Activated naive CD8-positive, alpha-beta T cell treated with anti-CD3 and anti-CD28 coated beads, Interleukin-2, amount 50 U/mL, for 24 hours (primary cell): Measurements from ENCODE around the gene E2F2.

Experiments used
- ATAC-seq: fragments of 150-1000 bp; cut with Tn5 transposase; one replicate; pipeline ENCODE4 v1.10.0; 2021
- DNase-seq: peaks from one replicate; pipeline ENCODE4 v3.0.0; 2021
- H3K27ac Mint-ChIP-seq: one replicate; pipeline ENCODE4 v1.8.0; 2021; ENCODE audit warnings: mild to moderate bottlenecking, mixed read lengths
- H3K27me3 Mint-ChIP-seq: one replicate; pipeline ENCODE4 v1.8.0; 2021; ENCODE audit warnings: mixed read lengths
- H3K36me3 Mint-ChIP-seq: one replicate; pipeline ENCODE4 v1.8.0; 2021; ENCODE audit warnings: low read depth, mixed read lengths
- H3K4me1 Mint-ChIP-seq: one replicate; pipeline ENCODE4 v1.8.0; 2021; ENCODE audit warnings: mixed read lengths
- H3K4me3 Mint-ChIP-seq: one replicate; pipeline ENCODE4 v1.8.0; 2021; ENCODE audit warnings: mild to moderate bottlenecking, moderate library complexity, mixed read lengths
- H3K9me3 Mint-ChIP-seq: one replicate; pipeline ENCODE4 v1.8.0; 2021; ENCODE audit warnings: mixed read lengths

Gene E2F2, protein sequence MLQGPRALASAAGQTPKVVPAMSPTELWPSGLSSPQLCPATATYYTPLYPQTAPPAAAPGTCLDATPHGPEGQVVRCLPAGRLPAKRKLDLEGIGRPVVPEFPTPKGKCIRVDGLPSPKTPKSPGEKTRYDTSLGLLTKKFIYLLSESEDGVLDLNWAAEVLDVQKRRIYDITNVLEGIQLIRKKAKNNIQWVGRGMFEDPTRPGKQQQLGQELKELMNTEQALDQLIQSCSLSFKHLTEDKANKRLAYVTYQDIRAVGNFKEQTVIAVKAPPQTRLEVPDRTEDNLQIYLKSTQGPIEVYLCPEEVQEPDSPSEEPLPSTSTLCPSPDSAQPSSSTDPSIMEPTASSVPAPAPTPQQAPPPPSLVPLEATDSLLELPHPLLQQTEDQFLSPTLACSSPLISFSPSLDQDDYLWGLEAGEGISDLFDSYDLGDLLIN

DNA sequence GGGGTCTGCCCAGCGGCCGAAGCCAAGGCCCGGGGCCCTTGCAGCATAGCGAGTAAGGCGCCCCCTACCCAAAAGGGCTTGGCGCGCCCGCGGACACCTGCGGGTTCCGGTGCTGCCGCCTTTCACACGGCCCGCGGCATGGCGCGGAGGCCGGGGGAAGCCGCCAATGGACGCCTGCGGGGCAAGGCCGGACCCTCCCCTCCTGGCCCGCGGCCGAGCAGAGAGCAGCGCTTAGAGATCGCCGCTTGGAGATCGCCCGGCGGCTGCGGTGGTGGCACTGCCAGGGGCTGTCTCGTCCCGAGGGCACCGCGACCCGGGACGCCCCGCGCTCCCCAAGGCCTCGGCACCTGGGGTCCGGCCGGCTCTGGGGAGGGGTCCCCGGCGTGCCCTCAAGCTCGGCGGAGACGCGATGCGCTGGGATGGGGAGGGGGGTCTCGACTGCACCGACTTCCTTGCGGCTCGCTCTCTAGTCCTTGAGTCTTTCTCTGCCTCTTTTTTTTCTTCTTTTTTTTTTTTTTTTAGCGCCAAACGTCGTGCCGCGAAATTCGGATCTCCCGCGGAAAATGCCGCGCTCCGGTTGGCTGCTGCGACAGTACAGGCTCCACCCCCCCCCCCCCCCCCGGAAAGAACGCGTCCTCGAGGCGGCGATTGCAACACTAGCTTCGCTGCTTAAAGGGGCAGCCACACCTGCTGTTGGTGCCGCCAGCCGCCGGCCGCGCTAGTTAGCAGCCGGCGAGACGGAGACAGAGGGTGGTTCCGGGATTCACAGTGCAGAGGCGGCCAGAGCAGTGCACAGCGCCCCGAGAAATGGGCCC, at the start of gene E2F2:
TSS of gene E2F2 (minus strand) at position 487 of the 815 bp plus-strand sequence. CDS start at position 47, 440 bp downstream.
- Mint-ChIP-seq H3K4me3 (peak within 1 kb of the TSS; percentile 88), H3K9me3 (no peaks in the 10 kb centered on the region), H3K27ac (peak within 1 kb of the TSS; percentile 94), H3K27me3 (no peaks in the 10 kb centered on the region), H3K36me3 (peaks cover 8% of the 10 kb centered on the region), H3K4me1 (peaks cover 65% of the 10 kb centered on the region)
- peak; percentile 75 for ATAC-seq
- peak; percentile 82 for DNase-seq

DNA sequence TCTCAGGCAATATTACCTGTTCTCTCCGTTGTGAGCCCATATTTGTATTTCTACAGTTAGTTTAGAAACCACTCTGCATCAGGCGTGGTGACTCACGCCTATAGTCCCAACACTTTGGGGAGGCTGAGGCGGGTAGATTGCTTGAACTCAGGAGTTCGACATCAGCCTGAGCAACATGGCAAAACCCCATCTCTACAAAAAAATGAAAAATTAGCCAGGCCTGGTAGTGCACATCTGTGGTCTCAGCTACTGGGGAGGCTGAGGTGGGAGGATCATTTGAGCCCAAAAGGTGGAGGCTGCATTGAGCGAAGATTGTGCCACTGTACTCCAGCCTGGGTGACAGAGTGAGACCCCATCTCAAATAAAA, 47.9 kb upstream of the E2F2 start:
- H3K9me3 Mint-ChIP-seq, result no peaks in the 10 kb centered on the region
- H3K27ac Mint-ChIP-seq, result peak overlapping the region; percentile 83
- no peaks in the 10 kb centered on the region for H3K36me3 Mint-ChIP-seq
- peak; percentile 38 for ATAC-seq
- no peak for DNase-seq
- peak overlapping the region; percentile 48 for H3K4me3 Mint-ChIP-seq
- H3K4me1 Mint-ChIP-seq, result peaks cover 65% of the 10 kb centered on the region
- no peaks in the 10 kb centered on the region for H3K27me3 Mint-ChIP-seq

DNA sequence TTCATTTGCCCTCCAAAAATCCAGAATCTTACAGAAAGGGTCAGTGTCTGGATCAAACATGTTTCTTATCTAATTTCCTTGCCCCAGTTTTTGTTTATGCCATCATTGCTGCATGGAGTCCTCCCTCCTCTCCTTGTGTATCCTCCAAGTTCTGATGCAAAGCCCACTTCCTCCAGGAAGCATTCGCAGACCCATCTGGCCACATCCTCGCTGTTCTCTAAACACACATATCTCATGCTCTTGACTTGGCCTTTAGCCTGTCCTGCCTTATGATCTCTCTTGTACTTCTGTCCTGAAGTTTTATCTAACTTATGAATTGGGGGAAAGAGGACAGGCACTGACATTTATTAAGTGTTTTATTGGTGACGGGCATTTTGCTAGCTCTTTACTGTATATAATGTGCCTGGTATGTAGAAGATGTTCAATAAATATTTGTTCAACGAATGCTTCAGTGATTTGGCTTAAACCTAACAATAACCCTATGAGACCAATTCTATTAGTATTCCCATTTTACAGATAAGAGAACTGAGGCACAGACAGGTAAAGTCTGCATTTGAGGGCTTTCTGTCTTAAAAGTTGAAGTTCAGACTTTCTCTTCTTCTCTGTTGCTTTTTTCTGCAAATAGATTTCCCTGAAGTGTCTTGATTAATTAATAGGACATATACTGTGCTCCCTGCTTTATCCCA, 47.4 kb upstream of the E2F2 start:
- no peaks in the 10 kb centered on the region for H3K9me3 Mint-ChIP-seq
- H3K27ac Mint-ChIP-seq, result peak overlapping the region; percentile 83
- peak overlapping the region; percentile 68 for H3K4me3 Mint-ChIP-seq
- no peaks in the 10 kb centered on the region for H3K27me3 Mint-ChIP-seq
- H3K36me3 Mint-ChIP-seq, result no peaks in the 10 kb centered on the region
- peaks cover 68% of the 10 kb centered on the region for H3K4me1 Mint-ChIP-seq
- no peak for ATAC-seq
- no peak for DNase-seq

DNA sequence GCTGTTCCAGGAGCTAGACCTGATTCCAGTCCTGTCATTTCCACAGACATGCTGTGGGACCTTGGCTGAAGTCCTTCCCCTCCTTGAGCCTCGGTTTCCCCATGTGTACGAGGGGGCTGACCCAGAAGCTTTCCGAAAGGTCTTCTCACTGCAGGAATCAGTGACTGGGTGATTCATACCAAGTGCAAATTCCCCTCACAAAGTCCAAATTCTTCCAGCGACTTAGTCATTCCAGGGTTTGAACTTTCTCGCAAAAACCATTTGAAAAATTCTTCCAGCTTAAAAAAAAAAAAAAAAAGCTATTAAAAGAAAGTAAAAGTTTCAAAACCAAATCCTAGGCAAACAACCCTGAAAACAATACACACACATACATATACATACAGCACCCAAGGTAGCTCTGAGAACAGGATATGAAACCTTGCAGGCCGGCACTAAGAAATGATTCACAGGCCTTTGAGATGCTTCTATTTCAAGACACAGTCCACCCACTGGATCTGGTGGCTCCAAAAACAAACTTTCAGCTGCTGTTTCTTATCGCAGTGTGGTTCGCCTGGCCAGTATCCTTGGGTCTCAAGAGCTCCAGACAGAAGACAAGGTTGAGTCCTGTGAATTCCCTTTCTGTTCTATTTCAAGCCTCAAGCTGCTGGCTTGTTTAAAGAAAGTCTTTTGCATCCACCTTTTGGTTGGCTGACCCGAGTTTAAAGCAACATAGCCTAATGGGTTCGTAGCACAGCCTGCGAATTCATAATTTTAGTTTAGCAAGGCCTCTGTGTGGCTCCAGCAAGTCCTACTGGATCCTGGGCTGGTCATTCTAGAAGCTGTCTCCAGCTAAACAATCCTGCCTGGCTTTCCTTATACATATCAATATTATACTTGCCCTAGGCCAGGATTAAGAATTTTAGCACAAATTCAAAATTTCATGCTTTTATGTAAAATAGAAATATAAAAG, 46.3 kb upstream of the E2F2 start:
- Mint-ChIP-seq H3K27me3 (no peaks in the 10 kb centered on the region), H3K27ac (peak overlapping the region; percentile 83), H3K36me3 (no peaks in the 10 kb centered on the region), H3K4me1 (peaks cover 68% of the 10 kb centered on the region), H3K4me3 (peak overlapping the region; percentile 72), H3K9me3 (no peaks in the 10 kb centered on the region)
- ATAC-seq, result peak; percentile 97
- peak; percentile 55 for DNase-seq

DNA sequence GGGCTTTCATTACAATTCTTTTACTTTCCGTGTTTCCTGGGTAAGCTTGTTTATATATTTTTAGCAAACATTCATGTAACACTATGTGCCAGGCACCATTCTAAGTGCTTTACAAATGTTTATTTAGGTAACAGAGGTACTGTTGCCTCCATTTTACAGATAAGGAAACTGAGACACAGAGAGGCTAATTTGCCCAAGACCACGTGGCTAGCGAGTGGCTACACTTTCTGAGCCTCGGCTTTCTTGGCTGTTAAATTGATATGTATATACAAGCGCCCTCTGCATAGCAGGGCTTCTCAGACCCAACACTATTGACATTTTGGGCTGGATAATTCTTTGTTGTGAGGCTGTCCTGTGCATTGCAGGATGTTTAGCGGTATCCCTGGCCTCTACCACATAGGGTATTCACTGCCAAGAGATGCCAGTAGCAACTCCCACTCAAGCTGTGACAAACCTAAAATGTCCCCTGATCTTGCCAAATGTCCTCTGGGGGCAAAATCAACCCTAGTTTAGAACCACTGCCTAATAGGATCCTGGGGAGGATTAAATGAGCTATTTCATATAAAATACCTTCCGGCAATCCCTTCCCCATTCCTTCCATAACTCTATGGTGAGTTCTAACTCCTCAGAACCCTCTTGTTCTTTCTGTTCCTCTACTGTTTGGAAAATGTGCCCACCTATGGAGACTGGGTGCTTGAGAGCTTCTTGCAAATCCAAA, 45.5 kb upstream of the E2F2 start:
- no peak for DNase-seq
- no peaks in the 10 kb centered on the region for H3K36me3 Mint-ChIP-seq
- peak overlapping the region; percentile 72 for H3K4me3 Mint-ChIP-seq

DNA sequence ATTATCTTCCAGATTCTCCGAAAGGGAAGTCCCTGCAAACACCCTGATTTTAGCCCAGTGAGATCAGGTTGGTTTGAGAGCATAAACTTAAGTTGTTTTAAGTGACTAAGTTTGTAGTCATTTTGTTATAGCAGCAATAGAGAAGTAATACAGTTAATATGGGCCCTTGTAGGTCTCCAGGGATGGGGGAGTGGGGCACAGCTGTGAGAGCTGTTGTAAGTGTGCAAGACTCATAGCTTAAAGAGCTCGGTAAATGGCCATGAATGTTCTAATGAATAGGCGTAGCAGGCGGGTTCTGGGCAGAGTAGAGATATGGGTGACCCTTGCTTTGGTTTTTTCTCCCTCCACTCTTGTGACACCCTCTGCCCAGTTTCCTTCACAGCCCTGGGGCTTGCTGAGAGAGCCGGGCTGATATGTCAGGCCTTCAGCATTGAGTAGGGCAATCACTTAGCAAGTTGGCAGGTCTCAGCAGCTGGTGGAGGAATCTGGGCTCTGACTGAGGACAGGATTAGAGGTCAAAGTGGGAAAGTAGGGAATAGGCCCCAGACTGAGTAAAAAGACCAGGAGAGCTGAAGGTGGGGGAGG, 44.3 kb upstream of the E2F2 start:
- no peak overlapping the region for H3K4me3 Mint-ChIP-seq
- ATAC-seq (no peak), DNase-seq (no peak)
- H3K27ac Mint-ChIP-seq, result peak overlapping the region; percentile 53
- H3K36me3 Mint-ChIP-seq, result no peaks in the 10 kb centered on the region
- no peaks in the 10 kb centered on the region for H3K9me3 Mint-ChIP-seq
- peaks cover 59% of the 10 kb centered on the region for H3K4me1 Mint-ChIP-seq
- H3K27me3 Mint-ChIP-seq, result no peaks in the 10 kb centered on the region

More for the DNA sequence above, 45.5 kb upstream of the E2F2 start:
- ATAC-seq, result peak; percentile 35
- Mint-ChIP-seq H3K27me3 (no peaks in the 10 kb centered on the region), H3K27ac (peak overlapping the region; percentile 83), H3K4me1 (peaks cover 68% of the 10 kb centered on the region), H3K9me3 (no peaks in the 10 kb centered on the region)

DNA sequence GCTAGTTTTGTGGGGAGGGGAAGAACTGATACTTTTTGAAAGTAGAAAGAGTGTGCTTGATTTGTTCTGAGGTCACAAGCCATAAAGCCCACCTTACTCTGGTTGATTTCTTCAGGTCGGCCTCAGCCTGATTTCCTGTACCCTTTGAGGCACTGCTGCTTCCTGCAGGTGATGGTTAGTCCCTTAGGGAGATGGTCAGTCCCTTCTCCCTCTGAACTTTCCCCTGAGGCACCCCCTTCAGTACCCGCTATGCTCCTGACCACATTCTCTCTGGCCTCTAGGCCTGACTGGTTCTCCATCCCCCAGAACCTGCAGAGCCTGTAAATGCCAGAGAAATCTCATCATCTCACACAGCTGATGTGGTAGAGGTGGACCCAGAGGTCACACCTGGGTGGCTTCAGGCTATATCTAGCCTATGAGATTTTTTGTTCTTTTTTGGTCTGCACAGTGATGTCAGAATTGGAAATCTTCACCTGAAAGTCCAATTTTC, 43.3 kb upstream of the E2F2 start:
- peak overlapping the region; percentile 36 for H3K27ac Mint-ChIP-seq

DNA sequence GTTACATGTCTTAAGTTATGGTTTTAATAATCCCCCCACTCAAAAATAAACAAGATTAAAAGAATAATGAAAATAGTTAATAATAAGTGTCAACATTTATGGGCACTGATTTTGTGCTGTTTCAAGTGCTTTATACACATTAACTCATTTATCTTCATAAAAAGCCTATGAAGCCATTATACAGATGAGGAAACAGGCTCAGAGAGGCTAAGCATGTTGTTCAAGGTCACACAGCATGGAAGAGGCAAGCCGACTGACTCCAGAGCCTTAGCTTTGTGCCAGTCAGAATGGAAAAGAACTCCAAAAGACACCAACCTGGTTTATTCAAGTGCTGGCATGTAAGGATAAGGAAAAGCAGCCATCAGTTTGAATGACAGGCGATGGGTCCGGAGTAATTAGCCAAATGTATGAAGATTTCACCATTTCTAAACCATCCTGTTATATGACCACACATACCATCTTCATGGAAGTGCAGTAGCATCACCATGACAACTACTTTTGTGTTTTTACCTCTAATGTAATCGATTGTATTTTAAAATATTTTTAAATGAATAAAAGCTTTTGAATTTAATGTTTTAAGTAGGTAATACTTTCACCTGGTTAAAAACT, 42.6 kb upstream of the E2F2 start:
- no peaks in the 10 kb centered on the region for H3K9me3 Mint-ChIP-seq
- ATAC-seq, result no peak

More for the DNA sequence above, 43.3 kb upstream of the E2F2 start:
- Mint-ChIP-seq H3K4me1 (peaks cover 56% of the 10 kb centered on the region), H3K36me3 (no peaks in the 10 kb centered on the region), H3K4me3 (no peak overlapping the region), H3K27me3 (no peaks in the 10 kb centered on the region), H3K9me3 (no peaks in the 10 kb centered on the region)
- ATAC-seq (no peak), DNase-seq (no peak)

DNA sequence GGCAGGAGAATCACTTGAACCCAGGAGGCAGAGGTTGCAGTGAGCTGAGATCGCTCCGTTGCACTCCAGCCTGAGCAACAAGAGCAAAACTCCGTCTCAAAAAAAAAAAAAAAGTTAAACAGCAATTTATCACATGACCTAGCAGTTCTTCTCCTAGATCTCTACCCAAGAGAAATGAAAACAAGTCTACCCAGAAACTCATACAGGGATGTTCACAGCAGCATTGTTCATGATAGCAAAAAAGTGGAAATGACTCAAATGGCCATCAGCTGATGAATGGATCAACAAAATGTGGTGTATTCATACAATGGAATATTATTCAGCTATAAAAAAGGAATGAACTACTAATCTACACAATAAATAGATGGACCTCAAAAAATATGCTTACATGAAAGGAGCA, 40.4 kb upstream of the E2F2 start:
- H3K4me3 Mint-ChIP-seq, result no peak overlapping the region
- no peaks in the 10 kb centered on the region for H3K9me3 Mint-ChIP-seq
- no peak overlapping the region for H3K27ac Mint-ChIP-seq
- H3K27me3 Mint-ChIP-seq, result peaks cover 11% of the 10 kb centered on the region
- ATAC-seq, result no peak
- no peaks in the 10 kb centered on the region for H3K36me3 Mint-ChIP-seq
- no peak for DNase-seq
- peaks cover 36% of the 10 kb centered on the region for H3K4me1 Mint-ChIP-seq

More for the DNA sequence above, 42.6 kb upstream of the E2F2 start:
- peaks cover 4% of the 10 kb centered on the region for H3K27me3 Mint-ChIP-seq
- H3K4me3 Mint-ChIP-seq, result no peak overlapping the region
- H3K36me3 Mint-ChIP-seq, result no peaks in the 10 kb centered on the region
- no peak overlapping the region for H3K27ac Mint-ChIP-seq
- DNase-seq, result no peak
- H3K4me1 Mint-ChIP-seq, result peaks cover 51% of the 10 kb centered on the region

DNA sequence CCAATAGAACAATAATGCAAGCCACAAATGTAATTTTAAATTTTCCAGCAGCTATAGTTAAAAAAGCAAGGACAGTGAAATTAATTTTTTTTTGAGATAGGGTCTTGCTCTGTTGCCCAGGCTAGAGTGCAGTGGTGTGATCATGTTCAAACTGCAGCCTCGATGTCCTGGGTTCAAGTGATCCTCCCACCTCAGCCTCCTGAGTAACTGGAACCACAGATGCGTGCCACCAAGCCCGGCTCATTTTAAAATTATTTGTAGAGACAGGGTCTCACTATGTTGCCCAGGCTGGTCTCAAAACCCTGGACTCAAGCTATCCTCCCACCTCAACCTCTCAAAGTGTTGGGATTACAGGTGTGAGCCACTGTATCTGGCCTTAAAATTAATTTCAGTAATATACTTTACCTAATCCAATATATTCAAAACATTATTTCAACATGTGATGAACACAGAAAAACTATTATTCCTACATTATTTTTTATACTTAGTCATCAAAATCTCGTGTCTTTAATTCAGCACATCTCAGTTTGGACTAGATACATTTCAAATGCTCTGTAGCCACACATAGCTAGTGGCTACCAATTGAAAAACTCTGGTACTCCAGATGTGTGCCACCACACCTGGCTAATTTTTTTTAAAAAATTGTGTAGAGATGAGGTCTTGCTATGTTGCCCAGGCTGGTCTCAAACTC, 39.1 kb upstream of the E2F2 start:
- Mint-ChIP-seq H3K4me1 (peaks cover 27% of the 10 kb centered on the region), H3K36me3 (no peaks in the 10 kb centered on the region), H3K9me3 (no peaks in the 10 kb centered on the region), H3K27me3 (peaks cover 16% of the 10 kb centered on the region), H3K4me3 (no peak overlapping the region), H3K27ac (no peak overlapping the region)
- DNase-seq, result no peak
- no peak for ATAC-seq

DNA sequence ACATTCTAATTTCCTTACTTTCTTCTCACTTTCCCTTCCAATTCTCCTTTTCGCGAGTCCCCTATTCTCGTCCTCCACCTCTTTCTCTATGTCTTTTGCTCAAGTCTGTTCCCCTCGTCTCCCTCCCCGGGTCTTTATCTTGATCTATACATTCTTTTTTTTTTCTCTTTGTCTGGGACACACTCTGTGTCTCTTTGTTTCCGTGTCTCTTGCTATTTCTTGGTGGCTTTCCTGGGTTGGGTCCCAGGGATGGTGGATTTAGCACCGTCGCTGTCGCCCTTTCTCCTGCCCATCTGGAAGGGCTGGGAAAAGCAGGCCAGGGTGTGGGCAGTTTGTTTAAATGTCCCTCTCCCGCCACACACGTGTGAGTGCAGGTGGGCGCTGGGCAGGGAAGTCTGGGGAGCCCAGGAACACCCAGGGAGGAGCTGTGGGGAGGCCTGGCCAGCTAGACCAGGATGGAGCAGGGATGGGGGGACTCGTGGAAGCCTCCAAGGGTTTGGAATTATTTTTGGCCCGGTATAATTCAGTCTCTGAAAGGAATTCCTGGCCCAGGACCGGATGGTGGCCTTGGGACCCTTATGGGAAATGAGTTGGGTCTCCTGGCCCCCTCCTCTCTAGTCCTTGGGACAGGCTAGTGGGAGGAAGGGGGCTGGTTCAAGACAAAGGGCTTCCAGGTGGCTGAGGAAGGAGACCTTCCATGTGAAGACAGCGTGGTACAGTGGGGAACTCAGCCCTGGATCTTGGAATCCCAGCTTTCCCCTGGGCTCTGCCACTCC, 37.8 kb upstream of the E2F2 start:
- Mint-ChIP-seq H3K4me3 (peak overlapping the region; percentile 87), H3K27ac (peak overlapping the region; percentile 95)
- ATAC-seq, result no peak

More for the DNA sequence above, 37.8 kb upstream of the E2F2 start:
- no peak for DNase-seq
- H3K4me1 Mint-ChIP-seq, result peaks cover 16% of the 10 kb centered on the region
- H3K27me3 Mint-ChIP-seq, result peaks cover 16% of the 10 kb centered on the region
- H3K36me3 Mint-ChIP-seq, result no peaks in the 10 kb centered on the region
- H3K9me3 Mint-ChIP-seq, result no peaks in the 10 kb centered on the region
